SK-N-SH (cell line): ENCODE results near the gene SH3GLB2. TPM values are rescaled to one million over a fixed set of nuclear protein-coding genes. Genes with fewer than 3 reads are reported as not detected.

Experiments used
- CTCF ChIA-PET: fragments of 300-600, 350-600 bp; formaldehyde crosslinking; extraction: SDS; loops from one replicate; lab custom pipeline; 2021; lab: Yijun Ruan, JAX
- POLR2A ChIA-PET: fragments of 350-600 bp; sonication (Branson Sonifier 250); formaldehyde crosslinking; extraction: SDS; loops from one replicate; lab custom pipeline; 2020; ENCODE audit warnings: antibody characterized with exemption, inconsistent platforms; lab: Yijun Ruan, JAX
- DNase-seq: peaks from one replicate; pipeline ENCODE4 v3.0.0; 2012
- H2AFZ ChIP-seq: fragments of 200-600 bp; sonication (generic); 2 replicates; pipeline ENCODE4 v1.8.1; 2016; ENCODE audit warnings: antibody characterized with exemption, mild to moderate bottlenecking, low read depth
- H3F3A ChIP-seq: fragments of 200-600 bp; sonication (generic); replicated peaks from 2 replicates; pipeline ENCODE3; 2016; ENCODE audit warnings: antibody characterized with exemption, mild to moderate bottlenecking; ENCODE audit not compliant: insufficient read depth
- H3K27ac ChIP-seq, 2 experiments: fragments of 200-500 bp in 1 of 2; fragments of 200-600 bp in 1 of 2; sonication (Bioruptor generic) in 1 of 2; sonication (generic), shearing (Covaris generic) in 1 of 2; 2 replicates each; pipeline versions ENCODE4 v1.5.1 to v1.6.1; 2014 to 2016; ENCODE audit warnings: low read depth in 2 of 2, inconsistent platforms in 1 of 2, low read length in 1 of 2, mild to moderate bottlenecking in 1 of 2, mixed read lengths in 1 of 2
- H3K27me3 ChIP-seq: fragments of 200-600 bp; sonication (generic), shearing (Covaris generic); 2 replicates; pipeline ENCODE4 v1.6.1; 2016; ENCODE audit warnings: mixed run types; ENCODE audit not compliant: insufficient read depth
- H3K36me3 ChIP-seq, 2 experiments: fragments of 200-500 bp in 1 of 2; fragments of 200-600 bp in 1 of 2; sonication (Bioruptor generic) in 1 of 2; sonication (generic) in 1 of 2; replicated peaks in 1 of 2; 2 replicates each; pipeline versions ENCODE3 to v1.5.1; 2014 to 2016; ENCODE audit warnings: low read length in 1 of 2, mild to moderate bottlenecking in 1 of 2; ENCODE audit not compliant: insufficient read depth in 2 of 2, control insufficient read depth in 1 of 2
- H3K4me1 ChIP-seq, 2 experiments: fragments of 200-500 bp in 1 of 2; fragments of 200-600 bp in 1 of 2; sonication (Bioruptor generic) in 1 of 2; sonication (generic), shearing (Covaris generic) in 1 of 2; 2 replicates each; pipeline versions ENCODE4 v1.5.1 to v1.6.1; 2014 to 2016; ENCODE audit warnings: low read depth in 1 of 2, low read length in 1 of 2, mixed run types in 1 of 2; ENCODE audit not compliant: insufficient read depth in 2 of 2, control insufficient read depth in 1 of 2
- H3K4me2 ChIP-seq: fragments of 200-600 bp; sonication (generic), shearing (Covaris generic); 2 replicates; pipeline ENCODE4 v1.6.1; 2017; ENCODE audit warnings: mixed run types
- H3K4me3 ChIP-seq, 2 experiments: fragments of 200-500 bp in 1 of 2; fragments of 200-600 bp in 1 of 2; sonication (Bioruptor generic) in 1 of 2; sonication (generic), shearing (Covaris generic) in 1 of 2; 2 replicates each; pipeline versions ENCODE4 v1.5.1 to v1.8.1; 2014 to 2016; ENCODE audit warnings: low read depth in 2 of 2, inconsistent platforms in 1 of 2, low read length in 1 of 2, mild to moderate bottlenecking in 1 of 2, mixed read lengths in 1 of 2, moderate library complexity in 1 of 2
- H3K79me2 ChIP-seq: fragments of 200-600 bp; sonication (generic); 2 replicates; pipeline ENCODE4 v1.8.1; 2017; ENCODE audit warnings: mild to moderate bottlenecking; ENCODE audit not compliant: insufficient read depth
- H3K9ac ChIP-seq: fragments of 200-600 bp; sonication (generic); 2 replicates; pipeline ENCODE4 v1.6.1; 2017; ENCODE audit warnings: mixed run types
- H3K9me2 ChIP-seq: fragments of 200-600 bp; sonication (generic); 2 replicates; pipeline ENCODE4 v1.6.1; 2017; ENCODE audit warnings: mixed run types
- H3K9me3 ChIP-seq: fragments of 200-600 bp; sonication (generic); 2 replicates; pipeline ENCODE4 v1.6.1; 2017; ENCODE audit warnings: mixed run types, mild to moderate bottlenecking, moderate library complexity
- H4K20me1 ChIP-seq: fragments of 200-600 bp; sonication (generic); 2 replicates; pipeline ENCODE4 v1.6.1; 2017; ENCODE audit warnings: mild to moderate bottlenecking, mixed run types; ENCODE audit not compliant: insufficient read depth
- EP300 ChIP-seq, 2 experiments: IDR thresholded peaks; 2 replicates each; pipeline versions ENCODE4 v1.4.0 to v1.6.1; 2012; ENCODE audit warnings: borderline replicate concordance in 1 of 2, low read depth in 1 of 2, low read length in 1 of 2
- FOSL2 ChIP-seq: IDR thresholded peaks from 2 replicates; pipeline ENCODE4 v1.4.0; 2012; ENCODE audit warnings: low read depth, mild to moderate bottlenecking, moderate library complexity, borderline replicate concordance
- FOXM1 ChIP-seq: IDR thresholded peaks from 2 replicates; pipeline ENCODE4 v1.4.0; 2012; ENCODE audit warnings: low read depth, mild to moderate bottlenecking
- GABPA ChIP-seq: IDR thresholded peaks from 2 replicates; pipeline ENCODE4 v1.4.0; 2012; ENCODE audit warnings: low read depth, mild to moderate bottlenecking
- IRF3 ChIP-seq: fragments of 150-350 bp; IDR thresholded peaks from 2 replicates; pipeline ENCODE4 v1.6.1; 2016; ENCODE audit warnings: mild to moderate bottlenecking, low read depth, low read length
- JUND ChIP-seq: IDR thresholded peaks from 2 replicates; pipeline ENCODE4 v1.4.0; 2012
- MXI1 ChIP-seq: IDR thresholded peaks from 2 replicates; pipeline ENCODE4 v1.6.1; 2012; ENCODE audit warnings: mild to moderate bottlenecking, low read depth, low read length, improper control_type of control experiment
- NFIC ChIP-seq: IDR thresholded peaks from 2 replicates; pipeline ENCODE4 v1.4.0; 2012; ENCODE audit warnings: borderline replicate concordance
- PBX3 ChIP-seq: IDR thresholded peaks from 2 replicates; pipeline ENCODE4; 2012
- RAD21 ChIP-seq: IDR thresholded peaks from 2 replicates; pipeline ENCODE4 v1.6.1; 2012; ENCODE audit warnings: mild to moderate bottlenecking, low read length
- RFX5 ChIP-seq: IDR thresholded peaks from 2 replicates; pipeline ENCODE4 v1.6.1; 2012; ENCODE audit warnings: mild to moderate bottlenecking, improper control_type of control experiment, low read length
- RXRA ChIP-seq: IDR thresholded peaks from 2 replicates; pipeline ENCODE4 v1.4.0; 2012; ENCODE audit warnings: low read depth, mild to moderate bottlenecking, borderline replicate concordance
- SIN3A ChIP-seq: IDR thresholded peaks from 2 replicates; pipeline ENCODE4 v1.6.1; 2012; ENCODE audit warnings: low read depth, mild to moderate bottlenecking, low read length, moderate library complexity, borderline replicate concordance
- SMC3 ChIP-seq: IDR thresholded peaks from 2 replicates; pipeline ENCODE4 v1.6.1; 2012; ENCODE audit warnings: low read depth, low read length, improper control_type of control experiment
- TAF1 ChIP-seq: IDR thresholded peaks from 2 replicates; pipeline ENCODE4 v1.6.1; 2012; ENCODE audit warnings: low read depth, mild to moderate bottlenecking, low read length, moderate library complexity, borderline replicate concordance
- TEAD4 ChIP-seq: IDR thresholded peaks from 2 replicates; pipeline ENCODE4 v1.4.0; 2012; ENCODE audit warnings: mild to moderate bottlenecking, borderline replicate concordance; ENCODE audit not compliant: insufficient read depth
- USF2 ChIP-seq: fragments of 150-350 bp; IDR thresholded peaks from 2 replicates; pipeline ENCODE4 v1.6.1; 2017; ENCODE audit warnings: antibody characterized with exemption, low read length, low read depth, borderline replicate concordance
- YY1 ChIP-seq: IDR thresholded peaks from 2 replicates; pipeline ENCODE4 v1.4.0; 2012; ENCODE audit warnings: low read depth, mild to moderate bottlenecking
- ZBTB33 ChIP-seq: IDR thresholded peaks from 2 replicates; pipeline ENCODE4 v1.4.0; 2012; ENCODE audit warnings: low read depth, borderline replicate concordance
- WGBS: methylation state at CpG from one replicate; pipeline ENCODE4 v1.1.6; 2017; ENCODE audit warnings: low lambda C conversion rate; 5-methylcytosine and 5-hydroxymethylcytosine counted together
- polyA plus RNA-seq, 3 experiments: library from polyadenylated mRNA; depleted of rRNA; stranded (reverse); fragments of >200 nt; gene quantifications; 2 replicates each; pipeline ENCODE4 v1.2.3, GENCODE V29; 2012
- TF ChIP-seq, protein P1 (sequence below): IDR thresholded peaks from 2 replicates; pipeline ENCODE4 v1.4.0; 2012; ENCODE audit warnings: low read depth

SH3GLB2 gene
- polyA plus RNA-seq, 1 of the 3 experiments (the other 2 are of a cell fraction), result 94.4 TPM

DNA sequence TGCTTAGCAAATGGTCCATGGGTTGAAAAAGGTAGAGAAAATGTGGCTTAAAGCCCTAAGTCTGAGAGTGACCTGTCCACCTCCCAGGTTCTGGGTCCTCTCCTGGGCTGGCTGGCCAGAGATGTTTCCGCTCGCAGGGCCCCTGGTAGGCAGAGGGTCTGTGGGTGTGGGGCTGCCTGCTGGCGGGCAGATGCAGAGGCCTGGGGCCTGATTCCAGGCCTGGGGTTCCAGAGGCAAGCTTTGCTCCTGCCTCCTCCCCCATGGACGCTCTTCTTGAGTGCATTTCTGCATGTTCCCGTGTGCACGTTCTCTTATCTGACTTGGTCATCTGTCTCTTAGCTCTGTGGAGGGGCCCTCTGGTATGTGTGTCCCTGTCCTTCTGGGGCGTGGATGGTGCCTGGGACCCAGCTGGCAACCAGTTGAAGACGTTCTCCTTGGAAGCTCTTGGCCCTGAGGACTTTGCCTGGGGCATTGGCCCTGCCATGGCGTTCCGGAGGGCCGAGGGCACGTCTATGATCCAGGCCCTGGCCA, 12.0 kb upstream of the SH3GLB2 start (continued):
- TF ChIP-seq NFIC, result no peak
- TF ChIP-seq, protein P1, sequence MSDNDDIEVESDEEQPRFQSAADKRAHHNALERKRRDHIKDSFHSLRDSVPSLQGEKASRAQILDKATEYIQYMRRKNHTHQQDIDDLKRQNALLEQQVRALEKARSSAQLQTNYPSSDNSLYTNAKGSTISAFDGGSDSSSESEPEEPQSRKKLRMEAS, result no peak
- no peak for TF ChIP-seq SMC3
- TF ChIP-seq FOSL2, result no peak
- no peak for TF ChIP-seq MXI1
- TF ChIP-seq IRF3, result no peak
- TF ChIP-seq RFX5, result no peak
- TF ChIP-seq YY1, result no peak
- no peak for TF ChIP-seq RXRA

- H2AFZ ChIP-seq, result no peak overlapping the region
- peaks cover 0 to 11% of the 10 kb centered on the region in 2 experiments for H3K36me3 ChIP-seq
- H3K27ac ChIP-seq, result no peak overlapping the region
- 87% methylated on average over 4 of the region's 8 CpGs for WGBS
- H3K4me2 ChIP-seq, result peak overlapping the region; percentile 93; the same call in 1 of the 2 replicates
- CTCF ChIA-PET, result interaction anchor here (0.8 to 1.3 kb wide), 2 partner anchors 9 to 10 kb away, joined by 3 to 4 read pairs; partner anchors contain the start of gene SH3GLB2
- no peak overlapping the region for H3K4me3 ChIP-seq
- H3K9me3 ChIP-seq, result no peaks in the 10 kb centered on the region
- TF ChIP-seq JUND (no peak), SIN3A (no peak), RAD21 (no peak), EP300 (IDR thresholded peaks at IDR 0.05; ENCODE audit: borderline replicate concordance in 1 of 2, low read depth in 1 of 2, low read length in 1 of 2) (no peak), TAF1 (no peak)
- TF ChIP-seq, all 33 proteins: peak for 0
- POLR2A ChIA-PET, result interaction anchor here (0.5 kb wide), 1 partner anchor 89 kb away, joined by 3 read pairs; no protein-coding TSS in a partner anchor
- Histone ChIP-seq H3K4me1 (peaks cover 7 to 36% of the 10 kb centered on the region in 2 experiments; a peak in 3 of 4 replicates), H4K20me1 (peaks cover 4% of the 10 kb centered on the region; the same call in 1 of the 2 replicates), H3K9me2 (no peaks in the 10 kb centered on the region), H3F3A (no peaks in the 10 kb centered on the region), H3K79me2 (peaks cover 37% of the 10 kb centered on the region), H3K27me3 (no peaks in the 10 kb centered on the region), H3K9ac (no peak overlapping the region)
- no peak for DNase-seq
These were observed 10.2 kb upstream of the SH3GLB2 start for GRCh38 chr9:129038109-129038852.

- Histone ChIP-seq H3K4me3 (peak overlapping the region; percentile 88 to 93; a peak in 3 of 4 replicates), H3F3A (no peaks in the 10 kb centered on the region), H3K36me3 (peaks cover 0 to 11% of the 10 kb centered on the region in 2 experiments), H3K27ac (no peak overlapping the region), H3K4me2 (peak overlapping the region; percentile 93), H4K20me1 (peaks cover 4% of the 10 kb centered on the region; the same call in 1 of the 2 replicates), H3K79me2 (peaks cover 37% of the 10 kb centered on the region), H3K9ac (no peak overlapping the region), H3K4me1 (peaks cover 7 to 36% of the 10 kb centered on the region in 2 experiments; a peak in 3 of 4 replicates), H3K9me3 (no peaks in the 10 kb centered on the region), H3K9me2 (no peaks in the 10 kb centered on the region), H2AFZ (no peak overlapping the region), H3K27me3 (no peaks in the 10 kb centered on the region)
- ChIA-PET POLR2A (interaction anchor here (0.5 kb wide), 1 partner anchor 90 kb away, joined by 3 read pairs; no protein-coding TSS in a partner anchor), CTCF (interaction anchor here (0.8 to 1.3 kb wide), 2 partner anchors 8 to 10 kb away, joined by 3 to 4 read pairs; partner anchors contain the start of gene SH3GLB2)
- no peak for DNase-seq
- 73% methylated on average over 6 of the region's 6 CpGs for WGBS
- TF ChIP-seq FOXM1 (no peak), ZBTB33 (no peak), EP300 (IDR thresholded peaks at IDR 0.05; ENCODE audit: borderline replicate concordance in 1 of 2, low read depth in 1 of 2, low read length in 1 of 2) (no peak), TEAD4 (no peak), USF2 (no peak), GABPA (no peak), PBX3 (no peak)
These were observed 9.6 kb upstream of the SH3GLB2 start for GRCh38 chr9:129037767-129038098.
